Astrocyte (in vitro differentiated cells and primary cell): ENCODE measurements around the gene FSTL4. TPM values are rescaled to one million over a fixed set of nuclear protein-coding genes. Genes with fewer than 3 reads are reported as not detected.

Experiments
- DNase-seq: peaks from one replicate; pipeline ENCODE4 v3.0.0-alpha.2; 2010; ENCODE audit warnings: low read depth
- FAIRE-seq: peaks from 2 replicates; lab custom pipeline; 2011; peaks lifted over from hg19 to GRCh38; lab: Jason Lieb, UNC
- H2AFZ ChIP-seq: 2 replicates; pipeline ENCODE4 v1.6.0; 2012; ENCODE audit warnings: low read depth, low read length, inconsistent platforms
- H3K27ac ChIP-seq: 2 replicates; pipeline ENCODE4 v1.5.1; 2011; ENCODE audit warnings: low read depth, low read length, inconsistent platforms
- H3K27me3 ChIP-seq: 2 replicates; pipeline ENCODE4 v1.6.0; 2011; ENCODE audit warnings: low read length, inconsistent platforms; ENCODE audit not compliant: insufficient read depth
- H3K36me3 ChIP-seq: 2 replicates; pipeline ENCODE4 v1.5.1; 2011; ENCODE audit warnings: low read length, inconsistent platforms; ENCODE audit not compliant: insufficient read depth
- H3K4me1 ChIP-seq: 2 replicates; pipeline ENCODE4 v1.5.1; 2011; ENCODE audit warnings: low read length, inconsistent platforms; ENCODE audit not compliant: insufficient read depth
- H3K4me2 ChIP-seq: 2 replicates; pipeline ENCODE4 v1.6.0; 2012; ENCODE audit warnings: low read length, inconsistent platforms
- H3K4me3 ChIP-seq: 2 replicates; pipeline ENCODE4 v1.5.1; 2011; ENCODE audit warnings: low read depth, mild to moderate bottlenecking, low read length, inconsistent platforms; ENCODE audit not compliant: insufficient read depth
- H3K79me2 ChIP-seq: 2 replicates; pipeline ENCODE4 v1.6.0; 2012; ENCODE audit warnings: mild to moderate bottlenecking, low read length, inconsistent platforms; ENCODE audit not compliant: insufficient read depth
- H3K9ac ChIP-seq: 2 replicates; pipeline ENCODE4 v1.6.0; 2012; ENCODE audit warnings: mild to moderate bottlenecking, low read length, inconsistent platforms
- H3K9me3 ChIP-seq: 2 replicates; pipeline ENCODE4 v1.5.1; 2012; ENCODE audit warnings: low read depth, mild to moderate bottlenecking, low read length, inconsistent platforms; ENCODE audit not compliant: insufficient read depth
- H4K20me1 ChIP-seq: 2 replicates; pipeline ENCODE4 v1.6.0; 2012; ENCODE audit warnings: low read length, inconsistent platforms; ENCODE audit not compliant: insufficient read depth
- H3K27ac Mint-ChIP-seq: one replicate; pipeline ENCODE4 v1.8.0; 2021; ENCODE audit warnings: mild to moderate bottlenecking, mixed read lengths; ENCODE audit not compliant: unreplicated experiment
- H3K27me3 Mint-ChIP-seq: one replicate; pipeline ENCODE4 v1.8.0; 2021; ENCODE audit warnings: low read depth, mixed read lengths; ENCODE audit not compliant: unreplicated experiment
- H3K36me3 Mint-ChIP-seq: one replicate; pipeline ENCODE4 v1.8.0; 2021; ENCODE audit warnings: low read depth, mixed read lengths; ENCODE audit not compliant: unreplicated experiment
- H3K4me1 Mint-ChIP-seq: one replicate; pipeline ENCODE4 v1.8.0; 2021; ENCODE audit warnings: low read depth, mixed read lengths; ENCODE audit not compliant: unreplicated experiment
- H3K4me3 Mint-ChIP-seq: one replicate; pipeline ENCODE4 v1.8.0; 2021; ENCODE audit warnings: mild to moderate bottlenecking, moderate library complexity, mixed read lengths; ENCODE audit not compliant: unreplicated experiment
- H3K9me3 Mint-ChIP-seq: one replicate; pipeline ENCODE4 v1.8.0; 2021; ENCODE audit warnings: mild to moderate bottlenecking, mixed read lengths; ENCODE audit not compliant: unreplicated experiment
- EZH2 ChIP-seq: IDR thresholded peaks from 2 replicates; pipeline ENCODE4 v1.6.1; 2012; ENCODE audit warnings: mild to moderate bottlenecking, low read length, inconsistent platforms; ENCODE audit not compliant: insufficient read depth
- total RNA-seq: library from RNA; stranded (reverse); gene quantifications from 2 replicates; pipeline ENCODE4 v1.2.1, GENCODE V29; 2021
- TF ChIP-seq, protein P1 (sequence below): IDR thresholded peaks from 2 replicates; pipeline ENCODE4 v1.5.1; 2011; ENCODE audit warnings: low read depth, mild to moderate bottlenecking, inconsistent platforms, low read length, moderate library complexity; ENCODE audit not compliant: insufficient read depth

Gene FSTL4
- total RNA-seq, 1 donor from 2014 or later = not detected

DNA sequence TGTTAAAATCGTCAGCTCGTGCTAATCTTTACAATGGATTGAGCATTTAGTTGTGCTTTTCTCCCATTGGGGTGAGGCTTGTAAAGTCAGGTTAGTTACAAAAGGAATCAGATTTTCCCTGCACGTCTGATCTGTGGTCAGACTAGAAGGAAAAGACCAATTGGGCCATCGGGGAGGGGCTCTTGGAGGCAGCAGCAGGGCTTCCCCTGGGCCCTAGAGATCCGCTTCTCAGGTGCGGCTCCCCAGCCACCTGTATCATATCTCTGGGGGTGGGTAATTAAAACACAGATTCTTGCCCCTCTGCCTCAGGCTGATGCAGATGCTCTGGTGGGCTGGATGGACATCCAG, 360.2 kb downstream of the FSTL4 start:
- no peak overlapping the region for H3K9ac ChIP-seq
- DNase-seq (no peak), FAIRE-seq (no peak)
- H3K9me3 ChIP-seq = no peaks in the 10 kb centered on the region
- Mint-ChIP-seq H3K4me1 (peaks cover 8% of the 10 kb centered on the region), H3K36me3 (no peaks in the 10 kb centered on the region), H3K4me3 (no peak overlapping the region), H3K9me3 (peaks cover 1% of the 10 kb centered on the region), H3K27ac (no peak overlapping the region), H3K27me3 (peaks cover 47% of the 10 kb centered on the region)
- H4K20me1 ChIP-seq = no peaks in the 10 kb centered on the region
- H3K79me2 ChIP-seq = no peaks in the 10 kb centered on the region
- TF ChIP-seq, protein P1, sequence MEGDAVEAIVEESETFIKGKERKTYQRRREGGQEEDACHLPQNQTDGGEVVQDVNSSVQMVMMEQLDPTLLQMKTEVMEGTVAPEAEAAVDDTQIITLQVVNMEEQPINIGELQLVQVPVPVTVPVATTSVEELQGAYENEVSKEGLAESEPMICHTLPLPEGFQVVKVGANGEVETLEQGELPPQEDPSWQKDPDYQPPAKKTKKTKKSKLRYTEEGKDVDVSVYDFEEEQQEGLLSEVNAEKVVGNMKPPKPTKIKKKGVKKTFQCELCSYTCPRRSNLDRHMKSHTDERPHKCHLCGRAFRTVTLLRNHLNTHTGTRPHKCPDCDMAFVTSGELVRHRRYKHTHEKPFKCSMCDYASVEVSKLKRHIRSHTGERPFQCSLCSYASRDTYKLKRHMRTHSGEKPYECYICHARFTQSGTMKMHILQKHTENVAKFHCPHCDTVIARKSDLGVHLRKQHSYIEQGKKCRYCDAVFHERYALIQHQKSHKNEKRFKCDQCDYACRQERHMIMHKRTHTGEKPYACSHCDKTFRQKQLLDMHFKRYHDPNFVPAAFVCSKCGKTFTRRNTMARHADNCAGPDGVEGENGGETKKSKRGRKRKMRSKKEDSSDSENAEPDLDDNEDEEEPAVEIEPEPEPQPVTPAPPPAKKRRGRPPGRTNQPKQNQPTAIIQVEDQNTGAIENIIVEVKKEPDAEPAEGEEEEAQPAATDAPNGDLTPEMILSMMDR = no peak
- TF ChIP-seq EZH2 = no peak
- peaks cover under 1% of the 10 kb centered on the region for H3K4me1 ChIP-seq
- no peak overlapping the region for H3K4me3 ChIP-seq
- H3K27me3 ChIP-seq = no peaks in the 10 kb centered on the region
- no peaks in the 10 kb centered on the region for H3K36me3 ChIP-seq
- H3K4me2 ChIP-seq = no peak overlapping the region
- H2AFZ ChIP-seq = no peak overlapping the region
- H3K27ac ChIP-seq = no peak overlapping the region

DNA sequence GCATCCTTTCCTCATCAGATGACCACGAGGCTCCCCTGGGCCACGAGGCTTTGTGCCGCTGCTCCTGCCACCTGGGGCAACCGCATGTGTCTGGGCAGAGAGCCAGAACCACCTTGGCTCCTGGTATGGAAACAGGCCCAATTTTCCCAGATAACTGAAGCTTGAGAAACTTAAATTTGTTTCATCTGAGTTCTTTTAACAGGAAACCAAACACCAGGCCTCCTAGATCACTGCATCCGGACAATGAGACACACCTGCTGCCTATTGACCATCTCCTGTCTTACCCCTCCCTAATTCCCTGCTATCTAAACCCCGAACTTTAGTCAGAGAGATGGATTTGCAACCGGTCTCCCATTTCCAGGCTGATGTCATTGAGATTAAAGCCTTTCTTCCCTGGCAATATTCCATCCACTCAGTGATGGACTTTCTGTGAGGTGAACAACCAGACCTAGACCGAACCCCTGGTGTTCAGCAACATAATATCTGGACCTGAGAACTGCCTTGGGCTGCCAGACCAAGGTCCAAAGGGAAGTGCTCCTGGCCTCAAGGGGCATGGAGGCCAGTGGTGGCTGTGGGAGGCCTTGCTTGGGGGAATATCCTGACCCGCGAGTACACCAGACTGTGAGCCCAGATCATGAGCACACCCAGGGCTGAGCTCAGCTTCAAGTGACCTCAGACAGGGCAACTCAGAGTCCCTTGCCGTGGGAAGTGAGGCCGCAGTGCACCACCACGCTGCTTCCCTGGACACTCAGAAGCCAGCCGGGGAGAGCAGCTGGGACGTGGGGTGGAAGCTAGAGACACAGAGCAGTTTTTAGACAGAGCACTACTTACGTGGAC, 360.8 kb downstream of the FSTL4 start:
- H3K9me3 Mint-ChIP-seq = peaks cover 1% of the 10 kb centered on the region
- Histone ChIP-seq H3K27ac (no peak overlapping the region), H3K79me2 (no peaks in the 10 kb centered on the region), H3K27me3 (no peaks in the 10 kb centered on the region), H3K9me3 (no peaks in the 10 kb centered on the region), H3K9ac (no peak overlapping the region), H3K4me2 (no peak overlapping the region), H3K4me3 (no peak overlapping the region), H4K20me1 (no peaks in the 10 kb centered on the region), H2AFZ (no peak overlapping the region), H3K36me3 (no peaks in the 10 kb centered on the region), H3K4me1 (peaks cover 6% of the 10 kb centered on the region)
- TF ChIP-seq EZH2 = no peak
- TF ChIP-seq, protein P1 = no peak
- DNase-seq = no peak
- no peak overlapping the region for H3K4me3 Mint-ChIP-seq
- FAIRE-seq = no peak
- no peaks in the 10 kb centered on the region for H3K36me3 Mint-ChIP-seq
- peaks cover 43% of the 10 kb centered on the region for H3K27me3 Mint-ChIP-seq
- no peak overlapping the region for H3K27ac Mint-ChIP-seq
- H3K4me1 Mint-ChIP-seq = peaks cover 8% of the 10 kb centered on the region

DNA sequence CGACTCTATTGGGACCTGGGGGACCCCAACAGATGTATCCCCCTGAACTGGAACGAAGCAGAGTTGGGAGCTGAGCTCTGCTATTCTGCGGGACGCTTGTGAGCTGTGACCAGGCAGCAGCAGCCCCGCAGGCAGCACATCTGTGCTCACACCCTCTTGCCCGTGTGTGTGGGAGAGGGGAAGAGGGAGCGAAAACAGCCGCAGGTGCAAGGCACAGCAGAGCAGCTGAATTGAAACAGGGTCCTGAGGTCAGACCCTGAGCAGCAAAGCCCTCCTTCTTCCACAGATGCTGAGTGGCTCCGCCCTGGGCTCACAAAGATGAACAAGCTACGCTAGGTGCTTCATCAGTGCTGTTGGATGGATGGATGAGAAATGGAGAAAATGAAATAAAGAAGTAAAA, 361.8 kb downstream of the FSTL4 start:
- Histone ChIP-seq H3K27me3 (no peaks in the 10 kb centered on the region), H4K20me1 (no peaks in the 10 kb centered on the region), H2AFZ (no peak overlapping the region), H3K4me3 (no peak overlapping the region), H3K4me1 (peaks cover 15% of the 10 kb centered on the region), H3K9ac (no peak overlapping the region), H3K79me2 (no peaks in the 10 kb centered on the region), H3K4me2 (no peak overlapping the region), H3K36me3 (no peaks in the 10 kb centered on the region), H3K9me3 (no peaks in the 10 kb centered on the region), H3K27ac (no peak overlapping the region)
- Mint-ChIP-seq H3K9me3 (peaks cover 1% of the 10 kb centered on the region), H3K4me3 (no peak overlapping the region), H3K4me1 (peaks cover 14% of the 10 kb centered on the region), H3K27me3 (peaks cover 38% of the 10 kb centered on the region), H3K27ac (no peak overlapping the region), H3K36me3 (no peaks in the 10 kb centered on the region)
- DNase-seq (no peak), FAIRE-seq (no peak)
- TF ChIP-seq, protein P1 = no peak
- TF ChIP-seq EZH2 = no peak
